D721Med (cell line): ENCODE data around the gene SAMM50.

Experiments
- DNase-seq: peaks from one replicate; pipeline ENCODE4 v3.0.0; 2011; ENCODE audit warnings: low spot score; ENCODE audit not compliant: insufficient read length
- FAIRE-seq: peaks from 2 replicates; lab custom pipeline; 2011; peaks lifted over from hg19 to GRCh38; lab: Jason Lieb, UNC
- CTCF ChIP-seq: IDR thresholded peaks from 2 replicates; pipeline ENCODE4 v1.5.1; 2012; ENCODE audit warnings: mild to moderate bottlenecking, control low read depth; ENCODE audit not compliant: insufficient read depth; ENCODE audit errors: missing control alignments

SAMM50 gene

GRCh38 chr22:43969021-43969878 lies 14.0 kb downstream of the SAMM50 start:
- FAIRE-seq (no peak), DNase-seq (no peak)
- TF ChIP-seq CTCF: no peak

- FAIRE-seq: no peak
- DNase-seq: no peak
- no peak for TF ChIP-seq CTCF
Observed at GRCh38 chr22:43969989-43970755, 14.9 kb downstream of the SAMM50 start.

GRCh38 chr22:43971112-43971511 lies 15.9 kb downstream of the SAMM50 start:
- FAIRE-seq: no peak
- no peak for DNase-seq
- no peak for TF ChIP-seq CTCF

GRCh38 chr22:43972931-43973462 lies 17.8 kb downstream of the SAMM50 start:
- no peak for TF ChIP-seq CTCF
- no peak for FAIRE-seq
- DNase-seq: no peak

GRCh38 chr22:43974028-43974545 lies 18.8 kb downstream of the SAMM50 start:
- DNase-seq (no peak), FAIRE-seq (no peak)
- TF ChIP-seq CTCF: no peak

- no peak for DNase-seq
- no peak for TF ChIP-seq CTCF
- no peak for FAIRE-seq
Observed at GRCh38 chr22:43975041-43975440, 19.8 kb downstream of the SAMM50 start.
